HG02938 (cell line): ENCODE results near the gene USP20.

Source experiments
- ATAC-seq: cut with Tn5 transposase; IDR thresholded peaks from one replicate; pipeline ENCODE4 v1.9.1; 2021; ENCODE audit warnings: mild to moderate bottlenecking, moderate library complexity; ENCODE audit not compliant: unreplicated experiment

The USP20 gene

GRCh38 chr9:129910628-129911567 lies 75.6 kb downstream of the USP20 start:
- no peak for ATAC-seq

GRCh38 chr9:129914051-129914450 lies 78.8 kb downstream of the USP20 start:
- ATAC-seq: no peak

- no peak for ATAC-seq
These were observed 81.4 kb downstream of the USP20 start for GRCh38 chr9:129916707-129917106.

- ATAC-seq: no peak
These were observed 83.2 kb downstream of the USP20 start for GRCh38 chr9:129918296-129918950.

- no peak for ATAC-seq
These were observed 84.0 kb downstream of the USP20 start for GRCh38 chr9:129919277-129919676.

- ATAC-seq: no peak
These were observed 84.6 kb downstream of the USP20 start for GRCh38 chr9:129919841-129920240.

GRCh38 chr9:129921905-129922304 lies 86.6 kb downstream of the USP20 start:
- no peak for ATAC-seq

GRCh38 chr9:129923589-129923988 lies 88.3 kb downstream of the USP20 start:
- no peak for ATAC-seq

GRCh38 chr9:129929496-129930125 lies 94.4 kb downstream of the USP20 start:
- ATAC-seq: no peak

GRCh38 chr9:129930743-129931142 lies 95.5 kb downstream of the USP20 start:
- ATAC-seq: no peak
